HG03135 (cell line): Measurements from ENCODE around the gene HK1.

Experiments
- ATAC-seq: cut with Tn5 transposase; IDR thresholded peaks from one replicate; pipeline ENCODE4 v1.9.1; 2021; ENCODE audit warnings: mild to moderate bottlenecking, moderate library complexity; ENCODE audit not compliant: unreplicated experiment

HK1 gene

DNA sequence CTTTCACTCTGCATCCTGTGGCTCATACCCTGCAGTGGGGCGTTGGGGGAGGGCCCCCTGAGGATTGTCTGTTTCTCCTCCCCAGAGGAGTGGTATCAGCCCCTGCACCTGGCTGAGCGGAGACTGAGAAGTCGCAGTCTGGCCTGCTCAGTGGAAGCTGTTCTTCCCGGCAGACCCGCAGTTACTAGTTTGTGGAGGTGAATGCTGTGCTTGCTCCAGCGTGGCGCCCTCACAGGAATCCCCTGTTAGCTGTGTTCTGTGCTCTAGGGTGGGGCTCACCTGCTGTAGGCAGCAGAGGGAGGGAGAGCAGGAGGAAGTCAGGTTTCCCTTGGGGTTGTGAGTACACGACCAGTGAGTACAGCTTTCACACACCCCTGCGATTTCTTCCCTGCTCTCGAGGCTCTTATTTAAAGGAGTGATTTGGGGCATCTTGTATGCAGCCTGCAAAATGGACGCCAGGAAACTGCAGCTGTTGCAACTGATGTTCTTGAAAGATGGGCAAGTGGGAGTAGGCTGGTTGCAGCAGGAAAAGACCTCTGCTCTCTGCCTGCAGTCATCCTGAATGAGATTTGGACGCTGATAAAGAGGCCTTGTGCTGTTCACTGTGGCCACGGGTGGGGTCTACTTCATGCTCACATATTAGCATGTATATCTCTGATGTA is 66.4 kb downstream of the HK1 start:
- ATAC-seq, result peak; percentile 59

DNA sequence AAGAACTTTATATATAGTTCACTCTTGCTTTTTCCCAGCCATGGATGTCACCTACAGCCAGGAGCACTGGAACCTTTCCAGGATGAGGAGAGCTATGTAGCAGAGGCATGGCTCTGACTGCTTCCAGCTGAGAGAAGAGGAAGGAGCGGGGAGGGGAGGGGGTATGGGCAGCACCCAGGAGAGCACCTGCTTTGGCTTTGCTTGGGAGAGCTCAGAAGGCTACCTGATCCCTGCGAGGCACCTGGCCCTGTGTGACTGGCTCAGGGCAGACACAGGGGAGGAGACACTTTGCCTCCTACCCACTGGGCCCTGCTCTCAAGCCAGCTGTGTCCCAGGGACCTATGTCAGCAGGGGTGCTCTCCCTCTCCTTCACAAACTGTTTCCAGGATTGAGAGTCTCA is 67.1 kb downstream of the HK1 start:
- no peak for ATAC-seq

DNA sequence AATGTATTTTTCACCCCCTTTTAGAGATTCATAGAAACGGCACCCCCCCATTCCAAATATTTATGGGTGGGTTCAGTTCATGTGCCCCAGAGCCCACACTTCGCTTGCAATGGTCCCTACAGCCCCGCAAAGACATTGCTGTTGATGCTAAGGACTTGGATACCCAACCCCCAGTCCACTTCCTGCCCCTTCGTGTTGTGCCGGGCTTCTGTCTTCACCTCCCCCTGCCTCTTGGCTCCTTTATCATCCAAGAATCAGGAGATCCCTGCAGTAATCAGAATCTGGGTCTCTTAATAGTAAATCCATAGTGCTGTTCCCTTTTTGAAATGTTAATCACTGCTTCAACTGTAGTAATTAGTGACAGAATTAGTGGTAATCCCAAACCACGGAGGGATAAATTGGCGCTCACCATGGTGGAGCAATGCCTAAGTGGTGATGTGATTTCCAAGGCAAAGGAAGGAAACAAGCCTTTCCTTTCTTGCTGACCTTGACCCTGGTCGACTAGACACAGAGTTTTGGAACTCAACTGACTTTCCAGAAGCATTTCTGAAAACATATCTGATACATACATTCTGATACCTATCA is 67.7 kb downstream of the HK1 start:
- no peak for ATAC-seq

DNA sequence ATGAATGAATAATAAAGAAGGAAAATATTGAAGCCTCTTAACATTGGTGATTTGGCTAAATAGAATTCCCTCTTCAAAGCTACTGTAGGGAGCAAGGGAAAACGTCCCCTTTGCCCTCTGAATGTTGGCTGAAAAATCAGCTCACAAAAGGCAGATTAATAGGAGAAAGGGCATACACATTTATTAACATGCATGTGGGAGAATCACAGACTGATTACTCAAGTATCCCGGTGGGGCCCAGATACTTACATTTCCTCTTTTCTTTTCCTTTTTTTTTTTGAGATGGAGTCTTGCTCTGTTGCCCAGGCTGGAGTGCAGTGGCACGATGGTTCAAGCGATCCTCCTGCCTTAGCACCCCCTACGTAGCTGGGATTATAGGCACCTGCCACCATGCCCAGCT is 68.5 kb downstream of the HK1 start:
- ATAC-seq, result no peak

DNA sequence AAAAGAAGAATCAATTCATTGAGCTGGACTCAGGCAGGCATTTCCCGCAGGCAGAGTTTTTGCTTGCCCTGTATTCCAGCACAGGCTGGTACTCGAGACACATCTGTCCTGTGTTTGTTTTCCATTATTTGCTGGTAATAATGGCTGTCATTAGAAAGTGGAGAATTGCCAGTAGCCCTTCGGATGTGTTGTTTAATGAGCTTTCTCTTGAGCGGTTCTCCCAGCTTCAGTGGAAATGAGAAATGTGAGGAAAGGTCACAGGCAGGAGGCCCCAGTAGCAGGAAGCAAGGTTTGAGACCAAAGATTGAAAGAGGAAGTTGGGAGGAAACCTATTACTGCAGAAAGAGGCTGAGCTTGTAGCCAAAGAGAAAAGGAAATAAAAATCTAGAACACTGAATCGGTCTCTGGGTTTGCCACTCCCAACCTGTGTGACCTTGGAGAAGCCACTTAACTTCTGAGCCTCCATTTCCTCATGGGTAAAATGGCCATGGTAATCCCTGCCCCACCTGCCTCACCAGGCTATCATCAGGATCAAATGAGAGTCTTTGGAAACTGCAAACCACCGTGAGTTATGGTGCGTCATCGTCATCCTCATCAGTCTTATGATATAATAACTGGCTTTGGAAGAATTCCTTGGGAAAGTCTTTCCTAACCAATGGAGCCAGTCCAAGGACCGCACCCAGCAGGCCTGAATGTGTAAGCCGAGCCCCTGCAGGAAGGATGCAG is 70.7 kb downstream of the HK1 start:
- ATAC-seq, result no peak

DNA sequence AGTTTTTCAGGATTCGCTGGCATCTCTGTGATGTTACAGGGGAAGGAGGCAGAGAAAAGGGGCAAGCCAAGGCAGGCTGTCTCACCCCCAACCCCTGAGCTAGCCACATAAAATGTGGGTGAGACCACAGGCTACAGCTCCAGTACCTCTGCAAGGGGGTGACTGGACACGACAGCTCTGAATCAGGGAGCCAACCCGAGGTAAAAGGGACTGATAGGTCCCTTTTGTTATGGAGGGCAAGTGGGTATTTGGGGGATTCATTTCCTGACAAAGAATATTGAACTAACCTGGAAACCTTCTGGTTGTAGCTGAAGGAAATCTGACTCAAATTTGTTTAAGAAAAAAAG is 71.2 kb downstream of the HK1 start:
- no peak for ATAC-seq

DNA sequence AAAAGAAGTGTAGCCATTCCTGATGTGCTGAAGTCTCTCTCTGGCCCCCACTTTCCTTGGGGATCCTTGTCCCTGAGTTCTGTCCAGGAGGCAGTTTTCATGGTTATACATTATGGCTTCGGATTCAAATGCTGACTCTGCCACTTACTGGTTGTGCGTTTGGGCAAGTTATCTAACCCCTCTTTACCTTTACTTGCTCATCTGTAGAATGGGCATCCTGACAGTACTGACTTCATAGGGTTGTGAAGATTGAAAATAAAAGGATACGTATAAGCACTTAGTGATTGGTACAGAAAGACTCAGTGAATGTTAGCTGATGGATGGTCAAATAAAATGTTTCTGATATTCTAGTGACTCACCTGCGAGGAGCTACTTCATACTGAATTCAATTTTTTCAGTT is 73.3 kb downstream of the HK1 start:
- no peak for ATAC-seq

DNA sequence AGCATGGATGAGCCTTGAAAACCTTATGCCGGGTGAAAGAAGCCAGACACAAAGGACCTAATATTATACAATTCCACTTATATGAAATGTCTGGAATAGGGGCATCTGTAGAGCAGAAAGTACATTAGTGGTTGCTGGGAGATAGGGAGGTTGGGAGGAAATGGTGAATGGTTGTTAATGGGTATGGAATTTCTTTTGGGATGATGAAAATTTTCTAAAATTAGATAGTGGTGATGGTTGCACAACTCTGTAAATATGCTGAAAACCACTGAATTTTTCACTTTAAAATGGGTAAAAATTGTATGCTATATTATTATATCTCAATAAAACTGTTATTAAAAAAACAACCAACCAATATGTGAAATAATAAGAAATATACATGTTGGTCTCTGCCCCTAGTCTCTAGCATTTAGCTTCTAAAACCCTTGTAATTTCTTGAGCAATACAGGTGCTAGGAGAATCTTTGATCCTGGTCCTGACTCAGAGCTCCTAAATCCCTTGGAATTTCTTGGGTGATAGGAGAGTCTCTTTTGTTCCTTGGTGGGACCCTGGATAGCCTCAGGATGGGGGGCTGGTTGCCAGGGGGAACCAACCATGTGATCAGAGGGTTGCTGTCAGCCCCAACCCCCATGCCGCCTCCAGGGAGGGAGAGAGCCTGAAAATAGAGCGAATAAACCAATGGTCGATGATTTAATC is 74.4 kb downstream of the HK1 start:
- no peak for ATAC-seq

DNA sequence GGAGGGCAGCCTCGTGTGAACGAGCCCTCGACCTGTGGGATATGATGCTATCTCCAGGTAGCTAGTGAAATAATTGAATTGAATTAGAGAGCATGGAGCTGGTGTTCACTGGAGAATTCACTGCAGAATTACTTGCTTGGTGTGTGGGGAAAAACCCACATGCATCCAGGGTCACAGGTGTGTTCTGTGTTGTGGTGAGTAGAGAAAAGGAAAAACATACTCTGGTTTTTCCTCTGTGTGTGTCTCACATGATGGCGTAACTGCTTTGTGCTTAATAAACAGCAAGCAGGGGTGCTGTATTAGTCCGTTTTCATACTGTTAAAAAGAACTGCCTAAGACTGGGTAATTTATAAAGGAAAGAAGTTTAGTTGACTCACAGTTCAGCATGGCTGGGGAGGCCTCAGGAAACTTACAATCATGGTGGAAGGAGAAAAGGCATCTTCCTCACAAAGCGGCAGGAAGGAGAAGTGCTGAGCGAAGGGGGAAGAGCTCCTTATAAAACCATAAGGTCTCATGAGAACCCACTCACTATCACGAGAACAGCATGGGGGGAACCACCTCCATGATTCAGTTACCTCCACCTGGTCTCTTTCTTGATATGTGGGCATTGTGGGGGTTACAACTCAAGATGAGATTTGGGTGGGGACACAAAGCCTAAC is 75.8 kb downstream of the HK1 start:
- no peak for ATAC-seq

DNA sequence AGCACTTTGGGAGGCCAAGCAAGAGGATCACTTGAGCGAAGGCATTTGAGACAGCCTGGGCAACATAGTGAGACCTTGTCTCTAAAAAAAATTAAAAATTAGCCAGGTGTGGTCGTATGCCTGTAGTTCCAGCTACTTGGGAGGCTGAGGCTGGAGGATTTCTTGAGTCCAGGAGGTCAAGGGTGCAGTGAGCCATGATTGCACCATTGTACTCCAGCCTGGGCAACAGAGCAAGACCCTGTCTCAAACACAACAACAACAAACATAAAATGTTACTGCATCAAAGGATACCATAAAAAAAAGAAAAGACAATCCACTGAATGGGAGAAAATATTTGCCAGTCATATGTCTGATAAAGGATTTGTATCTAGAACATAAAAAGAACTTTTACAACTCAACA is 77.9 kb downstream of the HK1 start:
- ATAC-seq, result no peak

DNA sequence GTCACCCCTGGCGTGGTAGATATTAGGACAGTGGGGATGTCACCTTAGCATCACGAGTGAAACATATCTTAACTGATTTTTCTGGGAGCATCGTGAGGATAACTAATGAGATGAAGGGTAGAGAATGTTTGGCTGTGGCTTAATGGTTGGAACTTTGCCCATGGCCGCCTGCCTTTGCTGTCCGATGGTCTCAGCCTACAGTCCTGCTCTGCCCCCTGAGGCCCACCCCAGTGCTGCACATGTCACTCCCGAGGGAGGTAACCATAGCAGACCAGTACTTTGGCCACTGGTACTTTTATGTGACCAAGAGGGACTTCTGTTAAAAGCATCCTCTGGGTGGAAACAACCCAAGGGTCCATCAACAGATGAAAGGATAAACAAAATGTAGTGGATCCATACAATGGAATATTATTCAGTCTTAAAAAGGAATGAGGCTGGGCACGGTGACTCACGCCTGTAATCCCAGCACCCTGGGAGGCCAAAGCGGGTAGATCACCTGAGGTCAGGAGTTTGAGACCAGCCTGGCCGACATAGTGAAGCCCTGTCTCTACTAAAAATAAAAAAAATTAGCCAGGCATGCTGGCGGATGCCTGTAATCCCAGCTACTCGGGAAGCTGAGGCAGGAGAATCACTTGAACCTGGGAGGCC is 80.0 kb downstream of the HK1 start:
- ATAC-seq, result no peak

DNA sequence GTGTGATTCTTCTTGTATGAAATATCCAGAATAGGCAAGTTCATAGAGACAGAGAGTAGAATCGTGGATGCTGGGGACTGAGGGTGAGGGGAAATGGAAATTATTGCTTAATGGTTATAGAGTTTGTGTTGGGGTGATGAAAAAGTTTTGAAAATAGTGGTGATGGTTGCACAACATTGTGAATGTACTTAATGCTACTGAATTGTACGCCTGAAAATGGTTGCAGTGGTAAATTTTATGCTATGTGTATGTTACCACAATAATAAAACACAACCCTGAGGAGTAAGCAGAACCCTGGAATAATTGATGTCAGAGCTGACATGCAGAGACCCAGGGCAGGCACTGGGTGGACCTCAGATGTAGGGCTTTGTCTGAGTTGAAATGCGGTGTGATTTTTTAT is 80.9 kb downstream of the HK1 start:
- ATAC-seq, result no peak

DNA sequence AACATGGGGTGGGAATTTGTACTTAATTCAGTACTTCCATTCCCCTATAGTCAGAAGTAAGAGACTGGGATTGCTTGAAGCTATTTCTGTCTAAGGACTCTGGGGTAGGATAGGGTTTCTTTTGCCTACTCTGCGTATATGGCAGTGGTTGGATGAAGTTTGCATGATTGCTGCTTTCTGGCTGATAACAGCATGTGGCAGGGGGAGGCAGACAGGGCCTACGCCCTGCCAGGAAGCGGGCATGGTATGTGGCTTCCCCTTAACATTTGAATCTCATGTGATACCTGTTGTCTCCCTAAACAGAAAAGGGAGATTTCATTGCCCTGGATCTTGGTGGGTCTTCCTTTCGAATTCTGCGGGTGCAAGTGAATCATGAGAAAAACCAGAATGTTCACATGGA is 81.3 kb downstream of the HK1 start:
- ATAC-seq, result no peak

DNA sequence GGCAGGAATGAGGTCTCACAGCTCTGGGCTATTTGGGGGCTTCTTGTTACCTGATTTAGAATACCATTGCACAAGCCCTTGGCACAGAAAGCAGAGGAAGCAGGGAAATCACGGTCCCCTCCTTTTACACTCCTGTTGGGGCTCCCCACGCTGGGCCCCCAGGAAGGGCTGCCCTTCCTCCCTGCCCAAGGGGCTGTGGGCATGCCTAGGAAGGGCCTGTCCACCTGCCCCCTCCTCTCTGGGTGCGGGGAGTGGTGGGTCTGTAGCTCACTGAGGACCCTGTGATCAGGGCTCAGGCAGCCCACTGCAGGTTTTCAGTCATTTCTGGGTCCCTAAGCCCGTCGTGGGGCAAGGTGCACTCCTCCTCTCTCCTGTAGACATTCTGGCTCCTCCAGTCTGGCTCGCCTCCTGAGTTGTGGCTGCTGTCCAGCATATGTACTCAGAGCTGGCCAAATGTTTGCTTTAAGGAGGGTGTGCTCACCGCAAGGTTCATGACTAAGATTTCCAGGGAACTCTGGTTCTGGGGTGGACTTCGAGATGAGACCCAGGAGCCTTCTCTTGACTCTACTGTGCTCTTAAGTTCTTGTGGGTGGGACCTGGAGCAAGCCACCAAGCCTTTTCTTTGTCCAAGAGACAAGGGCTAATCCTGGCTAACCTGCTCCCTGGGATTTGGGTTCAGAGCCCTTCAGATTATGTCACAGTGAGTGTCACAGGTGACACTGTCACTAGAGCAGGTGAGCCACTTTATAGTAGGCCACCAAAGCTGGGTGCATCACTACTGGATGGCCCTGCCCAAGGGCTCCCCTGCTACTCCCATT is 82.4 kb downstream of the HK1 start:
- ATAC-seq, result no peak

DNA sequence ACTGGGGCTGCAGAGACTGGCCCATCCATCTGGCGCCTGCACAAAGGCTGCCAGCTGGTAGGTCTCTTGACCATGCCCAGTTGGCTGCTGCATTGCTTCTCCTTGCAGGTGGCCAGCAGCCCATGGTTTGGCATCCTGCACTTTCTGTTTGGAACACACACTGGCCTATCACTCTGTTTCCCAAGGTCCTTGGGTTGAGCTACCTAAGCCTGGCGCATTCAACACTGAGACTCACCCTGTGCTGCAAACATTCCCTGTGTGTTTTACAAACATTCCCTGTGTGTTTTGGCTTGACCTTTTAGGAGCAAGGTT is 83.0 kb downstream of the HK1 start:
- no peak for ATAC-seq

DNA sequence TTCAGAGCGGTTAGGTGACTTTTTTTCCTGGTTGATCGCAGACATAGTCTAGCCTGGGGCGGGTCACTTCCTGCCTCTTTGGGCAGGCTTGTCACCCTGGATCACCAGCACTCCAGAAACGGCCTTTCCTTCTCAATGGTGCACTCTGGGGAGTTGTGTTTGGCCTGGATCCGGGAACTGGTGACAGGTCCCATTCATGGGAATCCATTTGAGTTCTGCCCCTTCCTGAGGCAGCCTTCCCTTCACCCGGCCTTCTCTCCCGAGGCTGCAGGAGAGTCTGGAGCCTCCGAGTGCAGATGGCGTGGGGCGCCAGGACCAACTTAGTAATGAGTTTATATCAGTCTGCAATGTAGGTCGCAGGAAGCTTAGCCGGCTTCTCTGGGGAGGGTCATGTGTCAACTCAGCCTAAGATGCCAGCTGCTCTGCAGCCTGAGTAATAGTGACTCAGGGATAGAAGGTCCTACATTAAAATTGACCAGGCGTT is 84.2 kb downstream of the HK1 start:
- no peak for ATAC-seq

DNA sequence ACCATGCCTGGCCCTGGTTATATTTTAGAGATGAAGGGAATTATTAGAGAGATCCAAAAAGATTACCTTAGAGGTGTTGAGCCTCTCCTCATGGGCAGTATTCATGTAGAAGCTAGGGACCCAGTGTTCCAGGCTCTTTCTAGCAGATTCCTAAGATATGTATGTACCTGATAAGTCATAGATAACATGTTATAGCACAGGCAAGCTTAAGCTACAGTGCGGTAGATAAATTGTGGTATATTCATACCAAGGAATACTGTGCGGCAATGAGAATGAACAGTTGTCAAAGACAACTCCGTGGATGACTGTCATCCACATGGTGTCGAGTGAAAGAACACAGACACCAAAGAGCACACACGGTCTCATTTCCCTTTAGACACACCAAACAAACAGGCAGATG is 85.4 kb downstream of the HK1 start:
- no peak for ATAC-seq

DNA sequence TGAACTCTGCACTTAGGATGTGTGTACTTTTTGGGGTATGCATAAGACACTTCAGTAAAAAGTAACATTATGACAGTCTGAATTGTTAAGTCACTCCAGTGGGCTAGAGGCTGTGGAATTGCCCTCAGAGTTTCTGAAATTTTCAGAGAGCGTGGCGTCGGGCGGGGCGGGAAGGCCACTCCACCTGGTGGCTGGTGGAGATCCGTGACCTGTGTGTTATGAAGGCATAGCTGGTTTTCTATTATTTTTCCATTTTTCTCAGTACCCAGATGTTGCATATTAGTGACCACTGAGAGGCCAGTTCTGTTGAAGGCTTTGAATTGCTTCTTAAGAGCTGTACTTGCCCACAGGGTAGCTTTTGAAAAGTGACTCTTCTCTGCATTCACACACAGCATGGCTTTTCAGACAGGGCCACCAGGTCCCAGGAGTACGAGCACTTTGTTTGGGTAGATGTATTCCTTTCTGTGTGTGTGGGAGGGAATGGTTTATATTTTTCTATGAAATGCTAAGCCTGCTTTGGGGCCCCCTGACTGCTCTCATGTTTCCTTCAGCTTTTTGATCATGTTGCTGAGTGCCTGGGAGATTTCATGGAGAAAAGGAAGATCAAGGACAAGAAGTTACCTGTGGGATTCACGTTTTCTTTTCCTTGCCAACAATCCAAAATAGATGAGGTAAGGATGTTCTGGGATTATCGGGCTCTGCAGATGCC is 86.1 kb downstream of the HK1 start:
- no peak for ATAC-seq

DNA sequence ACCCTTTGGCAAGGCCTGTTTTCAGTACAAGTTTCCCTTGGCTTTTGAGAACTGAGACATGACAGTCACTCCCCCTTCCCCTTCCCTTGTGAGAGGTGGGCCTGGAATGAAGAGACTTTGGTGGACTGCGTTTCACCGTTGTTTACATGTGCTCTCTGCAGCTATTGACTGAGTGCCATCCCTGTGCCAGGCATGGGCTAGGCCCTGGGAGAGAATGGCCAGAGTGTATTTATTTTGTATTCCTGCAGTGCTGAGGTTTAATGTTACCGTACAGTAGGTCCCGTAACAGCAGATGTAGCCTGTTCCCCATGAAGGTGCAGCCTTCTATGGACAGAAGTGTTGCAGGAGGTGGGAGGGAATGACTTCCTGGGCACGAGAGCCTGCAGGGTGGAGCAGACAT is 88.4 kb downstream of the HK1 start:
- no peak for ATAC-seq

DNA sequence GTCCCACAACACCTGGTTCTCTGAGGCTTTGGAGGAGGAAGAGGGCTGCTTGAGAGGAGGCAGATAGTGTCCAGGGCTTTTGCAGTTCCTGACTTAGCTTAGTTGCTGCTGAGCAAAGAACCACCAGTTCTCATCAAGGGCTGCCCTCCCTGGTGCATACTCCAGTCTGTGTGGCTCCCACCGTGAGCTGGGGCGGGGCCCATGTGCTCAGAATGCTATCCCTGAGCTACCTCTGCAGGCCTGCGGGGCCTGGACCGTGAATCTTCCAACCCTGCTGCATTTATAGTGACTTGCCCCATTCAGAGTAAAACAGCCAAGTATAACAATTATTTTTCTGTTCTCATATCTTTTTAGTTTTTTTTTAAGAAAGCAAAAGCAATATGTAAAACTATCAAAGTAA is 89.2 kb downstream of the HK1 start:
- no peak for ATAC-seq
